Tracheal epithelial cell (primary cell): ENCODE measurements around the gene MINDY4B. TPM values are rescaled to one million over a fixed set of nuclear protein-coding genes. Genes with fewer than 3 reads are reported as not detected.

Experiments used
- total RNA-seq: library from RNA; depleted of rRNA; stranded (reverse); fragments of >200 nt; gene quantifications from 2 replicates; pipeline ENCODE4 v1.2.1, GENCODE V29; 2014

Gene MINDY4B
- not detected in 2 replicates for total RNA-seq

DNA sequence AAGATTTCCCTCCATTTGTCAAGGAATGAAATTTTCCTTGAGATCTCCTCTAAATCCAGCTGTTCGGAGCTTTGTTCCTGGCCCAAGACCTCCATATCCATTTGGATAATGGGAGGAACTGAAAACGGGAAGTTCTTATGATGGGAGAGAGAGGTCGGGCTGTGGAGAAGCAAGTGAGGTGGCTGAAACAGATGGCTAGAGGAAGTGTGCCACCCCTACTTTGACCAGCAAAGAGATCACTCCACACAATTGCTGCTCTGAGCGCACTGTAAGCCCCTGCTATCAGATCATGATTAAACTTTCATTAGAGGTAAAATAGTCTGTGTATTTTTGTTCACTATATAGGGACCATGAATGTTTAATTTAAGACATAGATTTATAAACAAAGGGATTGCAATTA, at the start of gene MINDY4B:
MINDY4B (minus strand) TSS at position 101 of the 400 bp plus-strand sequence; CDS start at position 101, 0 bp downstream.

Other genes with a start within 250 kb of the MINDY4B start
- under 0.01 and 0.24 TPM in 2 replicates for gene ERICH6, start 201.5 kb downstream of the MINDY4B start, total RNA-seq
- 55.6 and 102 TPM in 2 replicates for gene SIAH2, start 142.3 kb downstream of the MINDY4B start, total RNA-seq
- gene CLRN1, start 67.3 kb upstream of the MINDY4B start, total RNA-seq = not detected in 2 replicates
- under 0.01 TPM in 2 replicates for gene MED12L, start 180.2 kb upstream of the MINDY4B start, total RNA-seq